H7 (cell line): Measurements from ENCODE around the gene SPRED1. TPM values are rescaled to one million over a fixed set of nuclear protein-coding genes. Genes with fewer than 3 reads are reported as not detected.
A peak's percentile ranks its signal among the peaks of the same experiment; 100 is the strongest.

Experiments
- DNase-seq: peaks from one replicate; pipeline ENCODE4 v3.0.0; 2012
- H3K27me3 ChIP-seq: 2 replicates; pipeline ENCODE4 v1.6.0; 2011; ENCODE audit warnings: mild to moderate bottlenecking, low read length; ENCODE audit not compliant: control insufficient read depth, insufficient read depth
- H3K36me3 ChIP-seq: replicated peaks from 2 replicates; pipeline ENCODE4 v1.5.1; 2011; ENCODE audit warnings: low read length; ENCODE audit not compliant: control insufficient read depth, insufficient read depth
- H3K4me3 ChIP-seq: 2 replicates; pipeline ENCODE4 v1.5.1; 2011; ENCODE audit warnings: low read depth, mild to moderate bottlenecking, control low read depth, low read length, moderate library complexity; ENCODE audit not compliant: insufficient read depth
- total RNA-seq: library from RNA; depleted of rRNA; stranded (reverse); fragments of >200 nt; shearing (Covaris generic); gene quantifications from 2 replicates; pipeline ENCODE4 v1.2.3, GENCODE V29; 2014; rRNA removed

Gene SPRED1
- total RNA-seq, 1 experiment from 2014 or later: 27.5 TPM

GRCh38 chr15:38377636-38378035 is 125.0 kb downstream of the SPRED1 start:
- Histone ChIP-seq H3K36me3 (no peaks in the 10 kb centered on the region), H3K4me3 (no peak overlapping the region), H3K27me3 (no peaks in the 10 kb centered on the region)
- no peak for DNase-seq

- no peaks in the 10 kb centered on the region for H3K36me3 ChIP-seq
- H3K4me3 ChIP-seq: no peak overlapping the region
- no peaks in the 10 kb centered on the region for H3K27me3 ChIP-seq
- no peak for DNase-seq
Measured at GRCh38 chr15:38378161-38378560, 125.5 kb downstream of the SPRED1 start.

GRCh38 chr15:38389924-38390542 is 137.4 kb downstream of the SPRED1 start:
- H3K36me3 ChIP-seq: no peaks in the 10 kb centered on the region
- H3K4me3 ChIP-seq: no peak overlapping the region
- DNase-seq: peak; percentile 36
- no peaks in the 10 kb centered on the region for H3K27me3 ChIP-seq

- Histone ChIP-seq H3K27me3 (no peaks in the 10 kb centered on the region), H3K36me3 (no peaks in the 10 kb centered on the region), H3K4me3 (no peak overlapping the region)
- DNase-seq: no peak
Measured at GRCh38 chr15:38391191-38391590, 138.6 kb downstream of the SPRED1 start.

GRCh38 chr15:38398134-38398533 is 145.5 kb downstream of the SPRED1 start:
- Histone ChIP-seq H3K27me3 (no peaks in the 10 kb centered on the region), H3K36me3 (no peaks in the 10 kb centered on the region), H3K4me3 (no peak overlapping the region)
- DNase-seq: no peak

GRCh38 chr15:38401106-38401505 is 148.5 kb downstream of the SPRED1 start:
- H3K4me3 ChIP-seq: no peak overlapping the region
- H3K36me3 ChIP-seq: no peaks in the 10 kb centered on the region
- no peak for DNase-seq
- H3K27me3 ChIP-seq: no peaks in the 10 kb centered on the region

GRCh38 chr15:38401701-38402100 is 149.1 kb downstream of the SPRED1 start:
- H3K4me3 ChIP-seq: no peak overlapping the region
- H3K27me3 ChIP-seq: no peaks in the 10 kb centered on the region
- DNase-seq: no peak
- no peaks in the 10 kb centered on the region for H3K36me3 ChIP-seq

- no peaks in the 10 kb centered on the region for H3K36me3 ChIP-seq
- no peaks in the 10 kb centered on the region for H3K27me3 ChIP-seq
- DNase-seq: no peak
- no peak overlapping the region for H3K4me3 ChIP-seq
Measured at GRCh38 chr15:38406436-38406835, 153.8 kb downstream of the SPRED1 start.

Other genes starting within 250 kb of the SPRED1 start
- 8.9 TPM in 2 replicates for gene FAM98B, start 201.3 kb downstream of the SPRED1 start, total RNA-seq